Breast epithelium (tissue), 3 donors: ENCODE data around the gene C17orf113.

Experiments used
- POLR2AphosphoS5 ChIP-seq, 3 donors: sonication (generic); formaldehyde crosslinking; IDR thresholded peaks; one replicate each; pipeline ENCODE4 v1.6.1; 2017; ENCODE audit warnings: antibody characterized with exemption in 3 of 3
- TF ChIP-seq, protein P1 (sequence below), 3 donors: fragments of 450-650 bp; IDR thresholded peaks; one replicate each; pipeline ENCODE4 v1.5.1; 2016 to 2017; ENCODE audit warnings: antibody characterized with exemption in 3 of 3, mild to moderate bottlenecking in 3 of 3, moderate library complexity in 3 of 3

- no peak for TF ChIP-seq POLR2AphosphoS5 (IDR thresholded peaks at IDR 0.05)
- TF ChIP-seq, protein P1, sequence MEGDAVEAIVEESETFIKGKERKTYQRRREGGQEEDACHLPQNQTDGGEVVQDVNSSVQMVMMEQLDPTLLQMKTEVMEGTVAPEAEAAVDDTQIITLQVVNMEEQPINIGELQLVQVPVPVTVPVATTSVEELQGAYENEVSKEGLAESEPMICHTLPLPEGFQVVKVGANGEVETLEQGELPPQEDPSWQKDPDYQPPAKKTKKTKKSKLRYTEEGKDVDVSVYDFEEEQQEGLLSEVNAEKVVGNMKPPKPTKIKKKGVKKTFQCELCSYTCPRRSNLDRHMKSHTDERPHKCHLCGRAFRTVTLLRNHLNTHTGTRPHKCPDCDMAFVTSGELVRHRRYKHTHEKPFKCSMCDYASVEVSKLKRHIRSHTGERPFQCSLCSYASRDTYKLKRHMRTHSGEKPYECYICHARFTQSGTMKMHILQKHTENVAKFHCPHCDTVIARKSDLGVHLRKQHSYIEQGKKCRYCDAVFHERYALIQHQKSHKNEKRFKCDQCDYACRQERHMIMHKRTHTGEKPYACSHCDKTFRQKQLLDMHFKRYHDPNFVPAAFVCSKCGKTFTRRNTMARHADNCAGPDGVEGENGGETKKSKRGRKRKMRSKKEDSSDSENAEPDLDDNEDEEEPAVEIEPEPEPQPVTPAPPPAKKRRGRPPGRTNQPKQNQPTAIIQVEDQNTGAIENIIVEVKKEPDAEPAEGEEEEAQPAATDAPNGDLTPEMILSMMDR (IDR thresholded peaks at IDR 0.05) = no peak
Measured at GRCh38 chr17:42028791-42029127, 21.6 kb downstream of the C17orf113 start.
